RPMI8226 (cell line): Measurements from ENCODE around the gene CLEC9A.

Experiments used
- DNase-seq: peaks from one replicate; pipeline ENCODE4 v3.0.0-alpha.2; 2015

The CLEC9A gene

DNA sequence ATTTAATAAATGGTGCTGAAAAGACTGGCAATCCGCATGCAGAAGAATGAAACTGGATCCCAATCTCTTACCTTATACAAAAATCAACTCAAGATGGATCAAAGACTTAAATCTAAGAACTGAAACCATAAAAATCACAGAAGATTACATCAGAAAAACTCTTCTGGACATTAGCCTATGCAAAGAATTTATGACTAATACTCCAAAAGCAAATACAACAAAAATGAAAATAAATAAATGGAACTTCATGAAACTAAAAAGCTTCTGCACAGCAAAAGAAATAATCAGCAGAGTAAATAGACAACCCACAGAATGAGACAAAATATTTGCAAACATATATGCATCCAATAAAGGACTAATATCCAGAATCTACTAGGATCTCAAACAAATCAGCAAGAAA lies 82.6 kb downstream of the CLEC9A start:
- no peak for DNase-seq

- DNase-seq: no peak
Observed at GRCh38 chr12:10113920-10114319, 83.4 kb downstream of the CLEC9A start.

DNA sequence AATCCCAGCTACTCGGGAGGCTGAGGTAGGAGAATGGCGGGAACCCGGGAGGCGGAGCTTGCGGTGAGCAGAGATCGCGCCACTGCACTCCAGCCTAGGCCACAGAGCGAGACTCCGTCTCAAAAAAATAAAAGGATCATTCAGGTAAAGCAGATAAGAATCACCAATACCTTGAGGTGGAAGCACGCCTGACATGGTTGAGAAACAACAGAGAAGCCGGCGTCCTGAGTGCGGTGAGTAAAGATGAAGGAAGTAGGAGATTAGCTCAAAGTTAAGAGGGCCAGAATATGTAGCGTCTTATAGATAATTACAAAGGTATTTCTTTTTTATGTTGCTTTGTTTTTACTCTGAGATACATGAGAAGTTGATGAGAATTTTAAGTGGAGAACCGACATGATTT lies 84.8 kb downstream of the CLEC9A start:
- DNase-seq: no peak
